ENCODE results near the gene MMRN2.

The MMRN2 gene

DNA sequence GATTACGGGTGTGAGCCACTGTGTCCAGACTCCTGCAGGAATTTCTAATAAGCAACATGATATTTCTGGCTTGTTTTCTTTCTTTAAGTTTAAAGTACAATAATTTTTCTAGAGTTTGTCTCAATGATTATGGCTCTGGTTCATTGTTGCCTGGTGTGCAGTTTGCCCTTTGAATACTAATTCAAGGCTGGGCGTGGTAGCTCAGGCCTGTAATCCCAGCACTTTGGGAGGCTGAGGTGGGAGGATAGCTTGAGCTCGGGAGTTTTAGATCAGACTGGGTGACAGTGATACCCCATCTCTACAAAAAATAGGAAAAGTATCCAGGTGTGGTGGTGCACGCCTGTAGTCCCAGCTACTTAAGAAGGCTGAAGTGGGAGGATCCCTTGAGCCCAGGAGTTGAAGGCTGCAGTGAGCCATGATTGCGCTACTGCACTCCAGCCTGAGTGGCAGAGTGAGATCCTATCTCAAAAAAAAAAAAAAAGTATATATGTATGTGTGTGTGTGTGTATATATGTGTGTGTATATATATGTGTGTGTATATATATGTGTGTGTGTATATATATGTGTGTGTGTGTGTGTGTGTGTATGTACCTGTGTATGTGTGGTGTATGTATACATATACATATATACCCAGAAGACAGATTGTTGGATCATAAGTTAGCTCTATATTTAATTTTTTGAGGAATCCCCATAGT lies 19.1 kb upstream of the MMRN2 start:
- ATAC-seq = no peak
- Mint-ChIP-seq H3K4me1 (peaks cover 5% of the 10 kb centered on the region), H3K27me3 (peaks cover 6% of the 10 kb centered on the region)

DNA sequence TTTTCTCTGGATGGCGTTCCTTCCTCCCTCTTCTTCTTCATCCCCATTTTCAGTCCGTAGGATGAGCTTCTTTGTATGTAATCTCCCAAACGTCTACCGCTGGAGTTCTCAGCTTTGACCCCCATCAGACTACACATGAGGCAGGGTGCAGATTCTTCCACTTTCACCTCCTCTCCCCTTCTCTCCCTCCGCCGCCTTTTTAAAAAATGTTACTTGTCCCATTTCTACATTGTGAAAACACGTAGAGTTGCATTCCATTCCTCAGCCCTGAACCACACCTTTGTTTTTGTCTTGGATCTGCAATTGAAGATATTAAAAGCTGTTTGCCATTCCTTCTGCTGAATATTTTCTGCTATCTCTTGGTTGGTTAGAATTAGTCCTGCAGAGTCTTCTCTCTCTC lies 17.1 kb upstream of the MMRN2 start:
- Mint-ChIP-seq H3K27ac (no peak overlapping the region), H3K36me3 (ENCODE audit: low read depth) (no peaks in the 10 kb centered on the region), H3K27me3 (peaks cover 6% of the 10 kb centered on the region), H3K4me3 (no peak overlapping the region), H3K4me1 (peaks cover 11% of the 10 kb centered on the region), H3K9me3 (no peaks in the 10 kb centered on the region)
- ATAC-seq (no peak), DNase-seq (no peak)

More for the DNA sequence above, 19.1 kb upstream of the MMRN2 start:
- H3K27ac Mint-ChIP-seq = no peak overlapping the region
- no peak overlapping the region for H3K4me3 Mint-ChIP-seq
- DNase-seq = no peak
- H3K9me3 Mint-ChIP-seq = no peaks in the 10 kb centered on the region
- H3K36me3 Mint-ChIP-seq (ENCODE audit: low read depth) = no peaks in the 10 kb centered on the region

DNA sequence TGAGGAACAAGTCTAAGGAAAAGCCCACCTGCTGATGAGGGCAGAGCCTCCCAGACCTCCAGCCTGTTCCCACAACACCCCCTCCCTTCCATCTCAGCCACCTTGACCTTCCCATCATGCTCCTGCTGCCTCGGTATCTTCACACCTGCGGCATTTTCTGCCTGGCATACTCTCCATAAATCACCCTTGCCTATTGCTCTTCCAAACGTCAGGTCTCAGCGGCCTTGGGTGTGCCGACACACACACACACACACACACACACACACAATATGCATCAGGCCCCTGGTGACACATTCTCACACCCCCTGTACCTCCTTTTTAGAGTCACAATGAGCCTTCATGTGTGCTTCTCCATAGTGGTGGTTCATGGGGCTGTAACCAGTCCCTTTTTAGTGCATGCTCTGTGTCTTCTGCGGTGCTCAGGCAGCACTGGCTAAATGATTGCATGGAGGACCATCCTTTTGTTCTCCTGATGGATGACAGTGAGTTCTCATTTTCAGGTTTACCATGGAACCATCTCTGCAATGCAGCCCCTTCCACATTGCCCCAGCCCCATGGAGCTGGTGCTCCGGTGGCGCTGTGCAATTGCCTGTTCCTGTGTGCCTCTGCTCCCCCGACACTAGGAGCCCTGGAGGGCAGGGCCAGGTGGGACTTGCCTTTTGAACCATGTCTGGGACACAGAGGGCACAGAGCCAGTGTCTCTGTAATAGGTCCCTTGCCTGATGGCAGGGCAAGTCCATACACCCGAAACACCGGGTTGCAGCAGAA lies 15.4 kb upstream of the MMRN2 start:
- H3K27me3 Mint-ChIP-seq = peaks cover 12% of the 10 kb centered on the region
- H3K36me3 Mint-ChIP-seq (ENCODE audit: low read depth) = no peaks in the 10 kb centered on the region
- peaks cover 17% of the 10 kb centered on the region for H3K4me1 Mint-ChIP-seq
- no peak overlapping the region for H3K27ac Mint-ChIP-seq
- no peak for ATAC-seq
- DNase-seq = no peak
- peak overlapping the region; percentile 24 for H3K4me3 Mint-ChIP-seq
- H3K9me3 Mint-ChIP-seq = no peaks in the 10 kb centered on the region

DNA sequence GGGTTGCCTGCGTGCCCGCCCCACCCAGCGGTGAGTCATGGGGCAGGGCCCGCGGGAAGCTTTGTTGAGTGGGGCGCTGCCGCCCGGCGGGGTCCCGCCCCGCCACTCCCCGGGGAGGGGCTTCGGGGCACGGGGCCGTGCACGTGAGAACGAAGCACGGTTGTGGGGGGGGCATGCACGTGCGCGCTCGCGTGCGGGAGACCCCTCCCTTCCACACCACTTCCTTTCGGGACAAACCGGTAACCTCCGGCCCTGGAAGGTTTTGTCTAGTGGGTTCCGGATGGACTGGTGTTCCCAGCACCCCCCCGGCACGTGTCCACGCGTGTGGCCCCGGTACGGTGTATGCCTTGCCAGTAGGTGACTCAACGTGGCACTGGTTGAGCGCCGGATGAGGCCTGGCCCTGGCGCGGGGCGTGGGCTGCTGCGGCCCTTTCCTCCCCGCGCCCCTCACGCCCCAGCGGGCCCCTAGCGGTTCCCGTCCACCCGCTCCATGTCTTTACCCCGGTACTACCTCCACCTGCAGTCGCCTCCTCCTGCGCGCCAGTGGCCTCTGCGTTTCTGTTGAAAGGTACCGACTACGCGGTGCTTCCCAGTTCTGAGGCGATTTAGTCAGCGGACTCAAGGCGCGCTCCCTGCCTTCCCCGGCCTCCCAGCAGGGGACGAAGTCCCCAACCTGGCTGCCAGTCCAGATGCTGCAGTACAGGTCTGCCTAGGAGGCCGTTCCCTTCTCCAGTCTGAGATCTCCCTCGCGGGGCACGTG lies 14.0 kb upstream of the MMRN2 start:
- Mint-ChIP-seq H3K27me3 (peaks cover 11% of the 10 kb centered on the region), H3K36me3 (ENCODE audit: low read depth) (no peaks in the 10 kb centered on the region), H3K4me3 (peak overlapping the region; percentile 69), H3K9me3 (no peaks in the 10 kb centered on the region), H3K4me1 (peaks cover 23% of the 10 kb centered on the region), H3K27ac (peak overlapping the region; percentile 77)
- ATAC-seq = peak; percentile 75
- peak; percentile 83 for DNase-seq

DNA sequence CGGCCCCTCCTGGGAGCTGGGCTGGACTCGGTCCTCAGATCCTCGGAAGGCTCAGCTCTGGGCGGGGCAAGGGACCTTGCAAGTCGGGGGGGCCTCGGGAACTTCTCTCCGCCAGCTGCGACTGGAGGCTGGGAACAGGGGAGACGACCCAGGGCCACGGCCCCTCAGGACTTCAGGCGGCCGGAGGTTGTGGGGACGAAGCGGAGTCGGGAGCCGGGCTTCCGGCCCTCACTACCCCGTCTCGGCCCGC lies 13.5 kb upstream of the MMRN2 start:
- H3K27ac Mint-ChIP-seq = peak overlapping the region; percentile 54
- H3K4me1 Mint-ChIP-seq = peaks cover 28% of the 10 kb centered on the region
- ATAC-seq (no peak), DNase-seq (no peak)
- no peaks in the 10 kb centered on the region for H3K9me3 Mint-ChIP-seq
- H3K36me3 Mint-ChIP-seq (ENCODE audit: low read depth) = no peaks in the 10 kb centered on the region
- peak overlapping the region; percentile 73 for H3K4me3 Mint-ChIP-seq
- peaks cover 11% of the 10 kb centered on the region for H3K27me3 Mint-ChIP-seq

DNA sequence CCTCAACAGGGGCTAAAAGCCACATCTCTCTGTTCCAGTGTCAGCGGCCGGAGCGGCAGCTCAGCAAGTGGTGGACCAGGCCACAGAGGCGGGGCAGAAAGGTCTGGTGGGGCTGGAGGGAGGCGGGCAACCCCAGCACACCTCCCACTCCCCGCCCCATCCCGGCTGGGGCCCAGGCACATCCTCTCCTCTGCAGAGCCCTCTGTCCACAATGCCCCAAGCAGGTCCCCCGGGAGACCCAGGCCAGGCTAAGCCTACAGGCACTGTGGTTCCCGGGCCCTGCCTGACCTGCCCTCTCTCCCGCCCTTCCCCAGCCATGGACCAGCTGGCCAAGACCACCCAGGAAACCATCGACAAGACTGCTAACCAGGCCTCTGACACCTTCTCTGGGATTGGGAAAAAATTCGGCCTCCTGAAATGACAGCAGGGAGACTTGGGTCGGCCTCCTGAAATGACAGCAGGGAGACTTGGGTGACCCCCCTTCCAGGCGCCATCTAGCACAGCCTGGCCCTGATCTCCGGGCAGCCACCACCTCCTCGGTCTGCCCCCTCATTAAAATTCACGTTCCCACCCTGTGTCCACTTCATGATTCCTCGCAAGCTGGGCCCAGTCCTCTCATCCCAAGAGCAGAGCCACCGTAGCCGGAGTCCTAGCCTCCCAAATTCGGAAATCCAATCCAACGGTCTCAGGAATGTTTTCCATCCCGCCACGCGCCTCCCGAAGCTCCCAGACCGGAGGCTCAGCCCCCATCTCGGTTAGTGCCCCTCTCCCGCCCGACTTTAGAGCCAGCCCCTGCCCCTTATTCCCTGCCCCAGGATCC lies 13.0 kb upstream of the MMRN2 start:
- peak overlapping the region; percentile 54 for H3K27ac Mint-ChIP-seq
- ATAC-seq (no peak), DNase-seq (no peak)
- H3K4me1 Mint-ChIP-seq = peaks cover 33% of the 10 kb centered on the region
- no peaks in the 10 kb centered on the region for H3K36me3 Mint-ChIP-seq (ENCODE audit: low read depth)
- peaks cover 11% of the 10 kb centered on the region for H3K27me3 Mint-ChIP-seq
- peak overlapping the region; percentile 73 for H3K4me3 Mint-ChIP-seq
- no peaks in the 10 kb centered on the region for H3K9me3 Mint-ChIP-seq

DNA sequence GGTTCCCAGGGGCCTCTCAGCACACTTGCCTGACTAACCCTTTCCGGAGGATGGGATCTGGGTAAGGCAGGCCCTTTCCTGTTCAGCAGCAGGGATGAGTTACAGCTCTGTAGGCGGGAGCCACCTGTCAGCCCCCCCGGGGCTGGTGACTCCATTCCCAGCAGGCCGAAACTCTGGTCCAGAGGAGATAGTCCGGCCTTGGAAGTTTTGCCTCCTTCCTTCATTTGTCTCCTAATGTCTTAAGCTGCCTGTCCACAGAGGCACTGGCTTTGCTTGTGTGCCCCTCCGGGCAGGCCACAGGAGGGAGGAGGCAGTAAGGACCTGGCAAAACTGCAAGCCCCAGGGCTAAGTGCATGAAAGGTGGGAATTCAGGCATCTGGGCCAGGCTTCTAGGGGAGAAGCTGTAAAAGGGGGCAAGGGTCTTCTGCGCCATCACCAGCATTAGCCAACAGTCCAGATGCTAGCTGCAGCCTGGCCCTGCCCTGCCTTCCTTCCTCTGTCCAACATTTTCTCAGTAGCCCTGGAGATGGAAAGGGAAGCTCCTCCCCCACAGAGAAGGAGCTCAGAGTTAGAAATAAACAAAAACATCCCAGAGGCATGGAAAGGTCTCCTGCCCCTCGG lies 12.1 kb upstream of the MMRN2 start:
- Mint-ChIP-seq H3K9me3 (no peaks in the 10 kb centered on the region), H3K4me1 (peaks cover 38% of the 10 kb centered on the region), H3K36me3 (ENCODE audit: low read depth) (no peaks in the 10 kb centered on the region), H3K27me3 (peaks cover 11% of the 10 kb centered on the region), H3K4me3 (no peak overlapping the region), H3K27ac (no peak overlapping the region)
- DNase-seq (no peak), ATAC-seq (no peak)

DNA sequence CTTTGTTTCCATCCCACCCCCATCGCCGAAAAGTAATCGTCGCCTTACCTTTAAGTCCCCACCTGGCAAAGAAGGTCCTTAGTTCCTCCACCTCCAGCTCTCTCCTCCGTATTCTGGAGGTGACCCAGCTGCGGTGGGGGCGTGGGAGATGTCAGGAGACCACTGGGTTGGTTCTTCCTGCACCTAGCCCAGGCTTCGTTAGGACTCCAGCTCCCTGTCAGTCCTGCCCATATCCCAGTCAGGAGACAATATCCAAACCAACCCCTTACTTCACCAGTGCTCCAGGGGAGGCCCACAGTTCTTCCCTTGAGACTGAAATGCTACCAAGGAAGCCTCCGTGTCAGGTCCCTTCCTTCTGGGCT lies 11.6 kb upstream of the MMRN2 start:
- Mint-ChIP-seq H3K9me3 (no peaks in the 10 kb centered on the region), H3K27me3 (peaks cover 11% of the 10 kb centered on the region), H3K27ac (no peak overlapping the region), H3K4me1 (peaks cover 38% of the 10 kb centered on the region), H3K36me3 (ENCODE audit: low read depth) (no peaks in the 10 kb centered on the region), H3K4me3 (no peak overlapping the region)
- no peak for DNase-seq
- no peak for ATAC-seq

DNA sequence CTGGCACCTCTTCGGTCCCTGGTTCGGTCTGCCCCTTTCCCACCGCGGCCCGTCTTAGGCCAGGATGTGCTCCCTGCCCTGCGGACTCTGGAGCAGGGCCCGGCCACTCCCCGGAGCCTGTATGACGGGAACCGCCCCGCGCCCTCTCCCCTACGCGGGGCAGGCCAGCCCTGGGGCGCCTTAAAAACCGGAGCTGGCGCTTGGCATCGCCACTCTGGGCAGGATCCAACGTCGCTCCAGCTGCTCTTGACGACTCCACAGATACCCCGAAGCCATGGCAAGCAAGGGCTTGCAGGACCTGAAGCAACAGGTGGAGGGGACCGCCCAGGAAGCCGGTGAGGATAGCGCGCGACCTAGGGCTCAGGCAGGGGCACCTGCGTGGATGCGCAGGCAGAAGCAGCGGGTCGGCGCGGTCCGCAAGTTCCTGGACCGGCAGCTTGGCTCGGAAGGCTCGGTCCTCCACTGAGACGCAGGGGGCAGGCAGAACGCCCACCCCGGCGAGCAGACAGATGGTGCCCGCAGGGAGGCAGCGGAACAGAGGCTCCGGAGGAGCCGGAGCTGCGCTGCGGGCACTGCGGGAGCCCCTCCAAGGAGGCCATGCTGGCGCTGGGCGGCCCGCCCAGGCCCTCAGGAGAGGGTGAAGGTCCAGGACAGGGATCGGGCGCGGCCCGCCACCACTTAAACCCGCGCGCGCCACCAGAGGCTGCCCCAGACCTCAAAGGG lies 11.0 kb upstream of the MMRN2 start, which contains the start of gene ADIRF:
ADIRF (plus strand) TSS at position 212 of the 723 bp plus-strand sequence; CDS start at position 275, 63 bp downstream.
- Mint-ChIP-seq H3K27ac (no peak within 1 kb of the TSS), H3K4me1 (peaks cover 38% of the 10 kb centered on the region), H3K27me3 (peaks cover 11% of the 10 kb centered on the region), H3K36me3 (ENCODE audit: low read depth) (no peaks in the 10 kb centered on the region), H3K9me3 (no peaks in the 10 kb centered on the region), H3K4me3 (no peak within 1 kb of the TSS)
- ATAC-seq (no peak), DNase-seq (no peak)

DNA sequence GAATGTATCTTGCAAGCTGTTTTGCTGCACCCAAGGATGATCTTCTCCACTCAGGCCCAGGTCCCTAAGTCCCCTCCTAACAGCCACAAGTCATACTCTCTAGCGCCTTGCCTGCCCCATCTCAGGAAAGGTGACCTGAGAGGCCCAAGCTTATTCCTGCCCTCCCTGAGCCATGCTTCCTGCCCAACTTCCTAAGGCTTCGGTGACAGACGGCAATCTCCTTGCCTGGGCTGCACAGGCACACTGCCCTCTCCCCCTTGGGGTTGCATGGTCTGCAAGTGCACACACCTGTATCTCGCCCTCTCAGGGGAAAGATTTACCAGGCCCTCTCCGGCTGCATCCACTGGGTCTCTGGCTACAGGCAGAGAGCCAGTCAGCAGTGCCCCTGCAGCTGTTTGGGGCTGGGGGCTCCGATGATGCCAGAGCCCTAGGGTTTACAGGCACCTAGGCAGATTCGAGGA lies 10.1 kb upstream of the MMRN2 start:
- H3K27me3 Mint-ChIP-seq = peaks cover 8% of the 10 kb centered on the region
- H3K27ac Mint-ChIP-seq = no peak overlapping the region
- ATAC-seq = no peak
- DNase-seq = no peak
- H3K4me1 Mint-ChIP-seq = peaks cover 38% of the 10 kb centered on the region
- no peak overlapping the region for H3K4me3 Mint-ChIP-seq
- H3K9me3 Mint-ChIP-seq = no peaks in the 10 kb centered on the region
- no peaks in the 10 kb centered on the region for H3K36me3 Mint-ChIP-seq (ENCODE audit: low read depth)

DNA sequence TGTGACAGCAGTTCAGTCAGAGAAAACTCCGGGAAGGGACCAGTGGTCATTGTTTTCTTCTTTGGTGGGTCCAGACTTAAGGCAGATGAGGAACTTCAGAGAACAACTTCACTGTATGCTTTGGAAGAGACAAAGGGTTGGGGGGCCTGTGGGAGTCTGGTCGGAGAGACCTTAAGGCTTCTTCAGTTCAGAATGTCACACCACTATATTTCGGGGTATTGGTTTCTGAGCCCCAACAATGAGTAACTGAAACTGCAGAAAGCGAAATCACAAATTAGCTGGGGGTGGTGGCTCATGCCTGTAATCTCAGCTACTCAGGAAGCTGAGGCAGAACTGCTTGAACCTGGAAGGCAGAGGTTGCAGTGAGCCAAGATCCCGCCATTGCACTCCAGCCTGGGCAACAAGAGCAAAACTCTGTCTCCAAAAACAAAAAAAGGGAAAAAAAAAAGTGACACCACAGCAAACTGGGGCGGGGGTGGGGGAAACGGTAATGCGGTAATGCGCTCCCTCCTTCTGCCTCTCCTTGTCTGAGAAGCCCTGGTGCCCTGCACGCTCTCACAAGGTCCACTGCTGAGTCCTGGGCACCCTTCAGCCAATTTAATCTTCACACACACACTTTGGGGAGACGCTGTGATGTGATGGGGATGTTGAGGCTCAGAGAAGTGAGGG lies 8.7 kb upstream of the MMRN2 start:
- ATAC-seq (peak; percentile 38), DNase-seq (peak; percentile 22)
- Mint-ChIP-seq H3K4me3 (peak overlapping the region; percentile 61), H3K36me3 (ENCODE audit: low read depth) (no peaks in the 10 kb centered on the region), H3K4me1 (peaks cover 33% of the 10 kb centered on the region), H3K9me3 (no peaks in the 10 kb centered on the region), H3K27ac (peak overlapping the region; percentile 93), H3K27me3 (peaks cover 8% of the 10 kb centered on the region)

DNA sequence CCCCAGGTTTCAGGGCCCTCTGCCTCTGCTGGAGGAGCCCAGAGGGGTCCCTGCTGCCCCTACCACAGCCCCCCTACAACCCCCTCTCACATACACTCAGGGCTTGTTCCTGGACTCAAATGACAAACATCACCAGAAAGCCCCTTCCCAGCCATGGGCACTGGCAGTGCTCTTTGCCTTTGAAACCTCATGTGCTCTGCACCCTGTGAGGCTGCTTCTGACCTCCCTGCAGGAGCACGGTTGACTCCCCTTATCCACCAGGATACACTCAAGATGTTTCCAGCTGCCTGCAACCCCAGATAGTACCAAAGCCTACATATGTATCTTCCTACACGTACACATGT lies 7.4 kb upstream of the MMRN2 start:
- Mint-ChIP-seq H3K4me3 (no peak overlapping the region), H3K27ac (no peak overlapping the region), H3K27me3 (peaks cover 8% of the 10 kb centered on the region), H3K4me1 (peaks cover 27% of the 10 kb centered on the region), H3K9me3 (no peaks in the 10 kb centered on the region), H3K36me3 (ENCODE audit: low read depth) (no peaks in the 10 kb centered on the region)
- DNase-seq = peak; percentile 1
- no peak for ATAC-seq
